Measurements from ENCODE around the gene APC2.

Gene APC2, protein sequence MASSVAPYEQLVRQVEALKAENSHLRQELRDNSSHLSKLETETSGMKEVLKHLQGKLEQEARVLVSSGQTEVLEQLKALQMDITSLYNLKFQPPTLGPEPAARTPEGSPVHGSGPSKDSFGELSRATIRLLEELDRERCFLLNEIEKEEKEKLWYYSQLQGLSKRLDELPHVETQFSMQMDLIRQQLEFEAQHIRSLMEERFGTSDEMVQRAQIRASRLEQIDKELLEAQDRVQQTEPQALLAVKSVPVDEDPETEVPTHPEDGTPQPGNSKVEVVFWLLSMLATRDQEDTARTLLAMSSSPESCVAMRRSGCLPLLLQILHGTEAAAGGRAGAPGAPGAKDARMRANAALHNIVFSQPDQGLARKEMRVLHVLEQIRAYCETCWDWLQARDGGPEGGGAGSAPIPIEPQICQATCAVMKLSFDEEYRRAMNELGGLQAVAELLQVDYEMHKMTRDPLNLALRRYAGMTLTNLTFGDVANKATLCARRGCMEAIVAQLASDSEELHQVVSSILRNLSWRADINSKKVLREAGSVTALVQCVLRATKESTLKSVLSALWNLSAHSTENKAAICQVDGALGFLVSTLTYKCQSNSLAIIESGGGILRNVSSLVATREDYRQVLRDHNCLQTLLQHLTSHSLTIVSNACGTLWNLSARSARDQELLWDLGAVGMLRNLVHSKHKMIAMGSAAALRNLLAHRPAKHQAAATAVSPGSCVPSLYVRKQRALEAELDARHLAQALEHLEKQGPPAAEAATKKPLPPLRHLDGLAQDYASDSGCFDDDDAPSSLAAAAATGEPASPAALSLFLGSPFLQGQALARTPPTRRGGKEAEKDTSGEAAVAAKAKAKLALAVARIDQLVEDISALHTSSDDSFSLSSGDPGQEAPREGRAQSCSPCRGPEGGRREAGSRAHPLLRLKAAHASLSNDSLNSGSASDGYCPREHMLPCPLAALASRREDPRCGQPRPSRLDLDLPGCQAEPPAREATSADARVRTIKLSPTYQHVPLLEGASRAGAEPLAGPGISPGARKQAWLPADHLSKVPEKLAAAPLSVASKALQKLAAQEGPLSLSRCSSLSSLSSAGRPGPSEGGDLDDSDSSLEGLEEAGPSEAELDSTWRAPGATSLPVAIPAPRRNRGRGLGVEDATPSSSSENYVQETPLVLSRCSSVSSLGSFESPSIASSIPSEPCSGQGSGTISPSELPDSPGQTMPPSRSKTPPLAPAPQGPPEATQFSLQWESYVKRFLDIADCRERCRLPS (N-terminal part only)

GRCh38 chr19:1449467-1450442 is at the start of gene APC2:
APC2 (plus strand) TSS chr19:1450121; CDS start chr19:1453002, 2,881 bp downstream.
- no peak for DNase-seq

DNA sequence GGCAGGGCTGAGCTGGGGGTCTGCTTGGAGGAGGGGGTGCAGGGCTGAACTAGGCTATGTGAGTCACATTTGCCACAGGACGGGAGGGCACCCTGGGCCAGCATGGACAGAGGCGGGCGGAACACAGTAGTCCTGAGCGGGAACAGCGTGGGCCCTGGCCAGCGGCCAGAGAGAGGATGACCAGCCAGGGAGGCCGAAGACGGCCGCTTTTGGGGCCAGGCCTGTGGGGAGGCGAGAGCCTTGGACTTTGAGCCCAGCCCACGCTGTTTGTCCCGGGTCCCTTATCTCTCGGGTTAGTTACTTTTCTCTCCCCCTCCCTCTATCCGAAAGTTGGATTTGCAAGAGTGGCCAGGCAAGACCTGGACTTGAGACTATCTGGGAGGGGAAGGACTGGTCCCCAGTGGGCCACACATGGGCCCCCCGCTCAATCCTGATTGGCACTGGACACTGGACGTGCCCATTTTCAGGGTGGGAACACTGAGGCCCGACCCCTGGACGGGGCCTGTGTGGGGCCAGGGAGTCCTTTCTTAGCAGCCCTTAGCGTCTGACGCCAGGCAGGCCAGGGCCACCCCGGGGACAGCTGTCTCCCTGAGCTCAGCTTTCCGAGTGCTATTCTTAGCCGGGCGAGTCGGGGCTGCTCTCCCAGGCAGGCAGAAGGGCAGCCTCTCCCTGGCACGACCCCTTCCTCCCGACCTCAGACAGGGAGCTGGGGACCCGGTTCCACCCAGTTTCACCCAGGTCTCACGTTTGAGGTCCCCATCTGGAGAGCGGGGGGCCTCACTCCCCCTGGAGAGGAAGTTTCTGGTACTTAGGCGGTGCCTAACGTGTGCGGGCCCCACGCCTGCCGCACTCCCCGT is 49.4 kb upstream of the APC2 start:
- peak; percentile 66 for DNase-seq

DNA sequence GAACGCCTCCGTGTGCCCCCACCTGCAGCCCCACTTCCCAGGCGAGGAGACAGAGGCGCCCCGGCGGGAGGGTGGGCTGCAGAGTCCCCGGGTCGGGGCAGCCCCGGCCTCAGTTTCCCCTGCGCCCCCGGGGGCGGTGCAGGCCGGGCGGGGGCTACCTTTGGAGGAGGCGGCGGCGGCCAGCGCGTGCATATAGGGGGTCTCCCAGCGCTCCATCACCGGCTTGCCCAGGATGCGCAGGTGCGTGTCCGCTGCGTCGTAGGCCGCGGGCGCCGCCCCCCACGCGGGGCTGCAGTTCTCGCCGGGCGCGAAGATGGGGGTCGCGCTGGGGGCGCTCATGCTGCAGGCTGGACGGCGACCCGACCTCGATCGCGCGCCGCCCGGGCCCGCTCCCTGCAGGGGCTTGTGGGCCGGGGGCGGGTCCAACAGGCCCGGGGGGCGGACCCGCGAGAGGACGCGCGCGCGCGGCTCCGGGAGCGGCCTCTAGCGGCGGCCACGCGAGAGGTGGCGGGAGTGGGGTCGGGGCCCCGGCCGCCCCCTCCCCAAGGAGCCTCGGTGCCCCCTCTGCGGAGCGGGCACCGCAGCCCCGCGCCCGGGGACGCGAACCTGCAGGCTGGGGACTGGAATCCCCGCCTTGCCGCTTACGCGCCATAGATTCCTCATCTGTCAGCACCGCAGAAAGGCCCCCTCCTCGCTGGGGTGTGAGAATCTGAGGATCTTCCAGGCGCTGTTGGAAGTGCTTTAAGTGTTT is 48.6 kb upstream of the APC2 start, which contains the start of gene GAMT:
Gene GAMT (minus strand): TSS at position 405 of the 751 bp plus-strand sequence. CDS start 66 bp downstream, at position 339.
- DNase-seq: peak; percentile 62

DNA sequence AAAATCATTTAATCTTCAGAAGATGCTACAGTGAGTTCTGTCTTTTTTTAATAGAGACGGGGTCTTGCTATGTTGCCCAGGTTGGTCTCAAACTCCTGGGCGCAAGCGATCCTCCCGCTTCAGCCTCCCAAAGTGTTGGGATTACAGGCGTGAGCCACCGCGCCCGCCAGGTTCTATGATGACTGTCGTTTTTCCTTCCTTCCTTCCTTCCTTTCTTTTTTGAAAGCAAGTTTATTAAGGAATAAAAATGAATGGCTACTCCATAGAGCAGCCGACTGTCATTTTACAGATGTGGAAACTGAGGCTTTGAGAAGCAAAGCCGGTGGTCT is 48.1 kb upstream of the APC2 start:
- no peak for DNase-seq

GRCh38 chr19:1402411-1403070 is 47.4 kb upstream of the APC2 start:
- no peak for DNase-seq

GRCh38 chr19:1406774-1407527 is 43.0 kb upstream of the APC2 start:
- peak; percentile 99 for DNase-seq

DNA sequence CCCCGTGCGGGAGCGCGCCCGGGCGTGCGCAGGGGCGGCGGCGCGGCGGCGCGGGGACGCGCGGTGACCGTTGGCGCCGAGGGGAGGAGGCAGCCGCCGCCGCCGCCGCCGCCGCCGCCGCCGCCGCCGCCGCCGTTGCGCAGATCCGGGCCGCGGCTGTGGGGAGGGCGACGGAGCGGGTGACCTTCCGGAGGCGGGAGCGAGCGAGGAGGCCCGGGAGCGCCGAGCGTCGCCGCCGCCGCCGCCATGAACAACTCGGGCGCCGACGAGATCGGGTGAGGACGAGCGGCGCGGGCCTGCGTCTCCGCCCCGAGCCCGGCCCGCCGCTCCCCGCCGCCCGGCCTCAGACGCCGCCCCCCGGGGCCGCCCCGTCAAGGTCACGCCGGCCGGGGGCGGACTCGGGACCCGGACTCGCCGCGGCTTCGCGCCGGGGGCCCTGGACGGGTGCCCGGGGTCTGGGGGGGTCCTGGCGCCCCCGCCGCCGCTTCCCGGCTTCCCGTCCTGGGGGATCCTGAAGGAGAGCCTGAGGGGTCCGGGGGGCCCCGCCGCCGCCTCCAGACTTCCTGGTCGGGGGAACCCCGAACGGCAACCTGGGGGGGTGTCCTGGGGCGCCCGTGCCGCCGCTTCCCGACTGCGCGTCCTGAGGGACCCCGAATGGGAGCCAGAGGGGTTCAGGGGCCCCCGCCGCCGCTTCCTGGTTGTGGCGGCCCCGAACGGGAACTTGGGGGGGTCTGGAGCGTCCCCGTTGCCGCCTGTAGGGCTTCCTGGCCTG is 42.2 kb upstream of the APC2 start, which contains the start of gene DAZAP1:
Gene DAZAP1 (plus strand): TSS at position 59 of the 772 bp plus-strand sequence. CDS start 188 bp downstream, at position 247.
- DNase-seq: peak; percentile 58

DNA sequence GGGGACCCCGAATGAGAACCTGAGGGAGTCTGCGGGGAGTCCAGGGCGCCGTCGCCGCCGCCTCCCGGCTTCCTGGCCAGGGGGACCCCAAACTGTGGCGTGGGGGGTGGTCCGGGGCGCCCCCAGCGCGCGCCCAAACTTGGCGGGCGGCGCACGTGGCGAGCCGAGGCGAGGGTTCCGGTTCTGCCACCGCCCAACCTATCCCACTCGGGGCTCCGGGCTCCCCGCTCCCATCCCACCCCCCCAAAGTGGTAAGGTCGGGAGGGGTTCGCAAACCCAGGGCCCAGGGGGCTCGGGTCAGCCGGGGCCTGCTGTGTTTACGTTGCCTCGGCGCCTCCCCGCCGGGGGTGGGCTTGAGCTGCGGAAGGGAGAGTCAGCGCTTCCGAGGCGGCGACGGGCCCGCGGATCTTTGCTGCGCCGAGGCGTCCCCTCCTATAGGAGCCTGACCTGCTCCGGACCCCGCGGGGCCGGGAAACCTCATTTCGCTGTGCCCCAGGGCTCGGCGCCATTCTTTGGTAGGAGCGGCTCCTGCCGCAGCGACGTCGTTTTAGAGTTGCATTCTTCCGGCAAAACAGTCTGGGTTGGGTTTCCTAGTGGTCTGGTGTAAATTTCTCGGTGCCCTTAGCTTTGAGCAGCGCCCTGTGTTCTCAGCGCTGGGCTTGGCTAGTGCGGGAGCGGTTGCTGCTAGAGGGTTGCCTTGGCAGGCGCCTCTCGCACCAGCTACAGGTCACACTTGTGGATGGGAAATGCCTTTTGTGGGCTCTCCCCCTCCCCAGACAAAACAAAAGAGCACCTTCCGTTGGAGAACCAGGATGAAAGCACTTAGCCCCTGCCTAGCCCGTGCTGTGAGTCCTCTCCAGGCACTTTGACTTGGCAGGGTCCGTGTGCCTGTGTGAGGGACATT is 41.4 kb upstream of the APC2 start:
- DNase-seq: peak; percentile 65

- DNase-seq: no peak
Observed at GRCh38 chr19:1409204-1410005, 40.5 kb upstream of the APC2 start.

DNA sequence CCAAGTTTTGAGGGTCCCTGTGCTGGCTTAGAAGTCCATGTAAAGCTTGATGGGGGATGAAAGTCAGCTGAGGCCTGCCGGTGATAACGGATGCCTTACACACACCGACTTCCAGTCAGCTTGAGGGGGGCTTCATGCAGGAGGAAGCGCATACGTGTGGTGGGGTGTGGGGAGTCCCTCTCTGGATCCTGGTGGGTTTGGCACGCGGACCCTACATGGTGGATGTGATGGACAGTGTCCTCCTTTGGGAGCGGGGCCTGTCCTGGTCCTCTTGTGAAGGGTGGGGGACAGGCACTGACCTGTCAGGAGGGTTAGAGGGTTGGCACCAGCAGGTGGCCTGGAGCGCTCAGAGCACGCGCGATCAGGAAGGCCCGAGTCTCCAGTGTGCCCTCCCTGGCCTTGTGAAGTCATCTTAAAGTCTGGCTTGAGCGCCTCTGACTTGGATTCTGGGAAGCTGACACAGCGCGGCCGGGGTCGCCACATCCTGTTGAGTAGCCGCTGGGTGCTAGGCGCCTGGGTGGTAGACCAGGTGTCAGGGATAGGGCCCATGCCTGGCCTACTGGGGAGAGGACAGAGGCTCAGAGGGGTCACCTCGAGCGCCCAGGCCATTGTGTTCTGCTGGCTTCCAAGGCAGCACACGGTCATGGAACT is 39.7 kb upstream of the APC2 start:
- DNase-seq: no peak

DNA sequence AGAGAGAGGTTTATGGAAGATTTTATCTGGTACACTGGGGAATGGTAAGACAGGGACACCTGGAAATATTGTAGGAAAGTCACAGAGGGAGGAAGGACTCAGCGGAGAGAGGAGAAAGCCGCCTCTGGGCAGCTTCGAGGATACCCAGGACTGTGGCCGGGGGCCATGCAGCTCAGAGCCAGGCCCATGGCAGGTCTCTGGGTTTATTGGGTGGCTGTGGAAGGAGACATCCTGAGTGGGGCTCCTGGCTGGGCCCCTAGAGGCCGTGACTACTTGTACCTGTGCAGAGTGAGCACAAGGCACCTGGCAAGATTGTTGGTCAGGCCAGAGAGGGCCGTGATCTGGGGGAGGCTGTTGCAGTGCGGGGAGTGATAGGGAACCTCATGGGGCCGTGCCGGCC is 39.1 kb upstream of the APC2 start:
- DNase-seq: no peak

GRCh38 chr19:1411255-1412191 is 38.4 kb upstream of the APC2 start:
- DNase-seq: no peak

GRCh38 chr19:1412323-1412923 is 37.5 kb upstream of the APC2 start:
- no peak for DNase-seq
